ENCODE results near the gene GOLGA7B. TPM values are rescaled to one million over a fixed set of nuclear protein-coding genes. Genes with fewer than 3 reads are reported as not detected.

Gene GOLGA7B
- polyA plus RNA-seq, 1 of the 3 experiments (the other 2 are of a cell fraction) = 0.03 TPM

DNA sequence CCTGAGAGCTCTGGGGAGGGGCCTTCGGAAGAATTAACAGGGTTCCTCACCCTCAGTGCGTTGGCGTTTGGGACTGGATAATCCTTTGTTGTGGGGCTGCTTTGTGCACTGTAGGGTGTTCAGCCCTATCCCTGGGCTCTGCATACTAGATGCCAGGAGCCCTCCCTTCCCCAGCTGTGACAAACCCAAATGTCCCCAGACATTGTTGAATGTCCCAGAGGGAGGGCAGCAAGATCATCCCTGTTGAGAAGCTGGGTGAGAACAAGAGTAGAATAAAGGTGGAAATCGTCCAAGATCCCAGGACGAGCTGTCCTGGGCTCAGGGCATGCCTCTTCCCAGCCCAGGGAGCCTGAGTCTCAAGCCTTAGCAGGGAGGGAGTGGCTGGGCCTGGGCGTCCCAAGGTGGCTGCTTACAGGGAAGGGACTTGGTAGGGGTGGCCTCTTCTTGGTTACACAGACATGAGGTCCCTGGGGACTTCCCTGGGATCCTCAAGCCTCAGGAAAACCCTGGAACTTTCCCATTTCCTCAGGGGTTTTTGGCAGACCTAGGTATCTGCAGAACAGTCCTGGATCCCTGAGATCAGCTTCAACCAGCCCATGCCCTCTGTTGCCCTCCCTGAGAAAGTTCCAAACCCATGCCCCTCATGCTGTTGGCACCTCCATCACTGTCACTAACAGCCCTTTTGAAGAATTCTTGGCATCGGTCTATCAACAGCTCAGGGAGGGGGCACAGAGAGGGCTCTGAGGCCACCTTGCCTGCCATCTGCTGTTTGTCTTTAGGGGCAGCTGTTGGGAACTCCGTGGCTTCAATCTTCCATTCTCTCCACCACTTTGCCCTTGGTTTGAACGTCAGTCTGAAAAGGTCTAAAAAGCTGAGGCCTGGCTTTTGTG is 53.7 kb downstream of the GOLGA7B start:
- H3K36me3 ChIP-seq (replicated peaks in 1 of 2; ENCODE audit: control insufficient read depth in 1 of 2, insufficient read depth in 2 of 2, low read length in 1 of 2) = no peaks in the 10 kb centered on the region
- POLR2A ChIA-PET = interaction anchor here (0.9 to 1.9 kb wide), 2 partner anchors 127 to 406 kb away, joined by 3 to 4 read pairs; partner anchors contain the start of gene CRTAC1
- H3K27me3 ChIP-seq (ENCODE audit: insufficient read depth) = peaks cover 9% of the 10 kb centered on the region; the same call in 1 of the 2 replicates
- peaks cover 0 to 12% of the 10 kb centered on the region in 2 experiments; a peak in 1 of 4 replicates for H3K4me1 ChIP-seq (ENCODE audit: control insufficient read depth in 1 of 2, insufficient read depth in 2 of 2, low read depth in 1 of 2, low read length in 1 of 2)
- H3K9ac ChIP-seq = no peak overlapping the region
- no peaks in the 10 kb centered on the region for H3F3A ChIP-seq (replicated peaks; ENCODE audit: insufficient read depth)
- WGBS (ENCODE audit: low lambda C conversion rate) = 44% methylated on average over 8 of the region's 9 CpGs
- H3K9me2 ChIP-seq = no peaks in the 10 kb centered on the region
- no peak overlapping the region for H3K4me3 ChIP-seq (ENCODE audit: low read depth in 2 of 2, low read length in 1 of 2)
- TF ChIP-seq, protein P1, sequence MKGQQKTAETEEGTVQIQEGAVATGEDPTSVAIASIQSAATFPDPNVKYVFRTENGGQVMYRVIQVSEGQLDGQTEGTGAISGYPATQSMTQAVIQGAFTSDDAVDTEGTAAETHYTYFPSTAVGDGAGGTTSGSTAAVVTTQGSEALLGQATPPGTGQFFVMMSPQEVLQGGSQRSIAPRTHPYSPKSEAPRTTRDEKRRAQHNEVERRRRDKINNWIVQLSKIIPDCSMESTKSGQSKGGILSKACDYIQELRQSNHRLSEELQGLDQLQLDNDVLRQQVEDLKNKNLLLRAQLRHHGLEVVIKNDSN (IDR thresholded peaks at IDR 0.05; ENCODE audit: borderline replicate concordance, low read depth) = no peak
- TF ChIP-seq GATA2 (CRISPR knock-in tag; IDR thresholded peaks at IDR 0.05) (no peak), CHD2 (IDR thresholded peaks at IDR 0.05; ENCODE audit: low read length, partially characterized antibody) (no peak), RAD21 (IDR thresholded peaks at IDR 0.05; ENCODE audit: low read length) (no peak; the same call in 1 of the 2 replicates), SIN3A (IDR thresholded peaks at IDR 0.05; ENCODE audit: borderline replicate concordance, low read depth, low read length) (no peak), JUND (IDR thresholded peaks at IDR 0.05) (no peak), POLR2AphosphoS5 (IDR thresholded peaks at IDR 0.05; ENCODE audit: low read depth, low read length) (no peak), FOSL2 (IDR thresholded peaks at IDR 0.05; ENCODE audit: borderline replicate concordance, low read depth) (no peak)
- TF ChIP-seq, protein P2, sequence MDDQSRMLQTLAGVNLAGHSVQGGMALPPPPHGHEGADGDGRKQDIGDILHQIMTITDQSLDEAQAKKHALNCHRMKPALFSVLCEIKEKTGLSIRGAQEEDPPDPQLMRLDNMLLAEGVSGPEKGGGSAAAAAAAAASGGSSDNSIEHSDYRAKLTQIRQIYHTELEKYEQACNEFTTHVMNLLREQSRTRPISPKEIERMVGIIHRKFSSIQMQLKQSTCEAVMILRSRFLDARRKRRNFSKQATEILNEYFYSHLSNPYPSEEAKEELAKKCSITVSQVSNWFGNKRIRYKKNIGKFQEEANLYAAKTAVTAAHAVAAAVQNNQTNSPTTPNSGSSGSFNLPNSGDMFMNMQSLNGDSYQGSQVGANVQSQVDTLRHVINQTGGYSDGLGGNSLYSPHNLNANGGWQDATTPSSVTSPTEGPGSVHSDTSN (IDR thresholded peaks at IDR 0.05) = no peak
- no peaks in the 10 kb centered on the region for H3K9me3 ChIP-seq
- CTCF ChIA-PET = interaction anchor here (0.7 to 6.7 kb wide), 15 partner anchors 8 to 406 kb away, joined by 3 to 55 read pairs (median 6); no protein-coding TSS in a partner anchor
- no peak overlapping the region for H3K4me2 ChIP-seq
- H2AFZ ChIP-seq (ENCODE audit: low read depth) = no peak overlapping the region
- no peaks in the 10 kb centered on the region for H3K79me2 ChIP-seq (ENCODE audit: insufficient read depth)
- no peak for DNase-seq
- no peaks in the 10 kb centered on the region for H4K20me1 ChIP-seq (ENCODE audit: insufficient read depth)
- no peak overlapping the region for H3K27ac ChIP-seq (ENCODE audit: low read depth in 2 of 2, low read length in 1 of 2)

GRCh38 chr10:97904018-97904381 is 54.4 kb downstream of the GOLGA7B start:
- WGBS (ENCODE audit: low lambda C conversion rate) = 83% methylated on average over 3 of the region's 5 CpGs
- CTCF ChIA-PET = interaction anchor here (0.7 to 6.7 kb wide), 12 partner anchors 8 to 406 kb away, joined by 3 to 55 read pairs (median 6); no protein-coding TSS in a partner anchor

More at GRCh38 chr10:97904018-97904381, 54.4 kb downstream of the GOLGA7B start:
- Histone ChIP-seq H3K4me3 (ENCODE audit: low read depth in 2 of 2, low read length in 1 of 2) (no peak overlapping the region), H3K4me2 (no peak overlapping the region), H3K9ac (no peak overlapping the region), H3K9me2 (no peaks in the 10 kb centered on the region), H3K79me2 (ENCODE audit: insufficient read depth) (no peaks in the 10 kb centered on the region), H3F3A (replicated peaks; ENCODE audit: insufficient read depth) (no peaks in the 10 kb centered on the region), H3K9me3 (no peaks in the 10 kb centered on the region), H3K27ac (ENCODE audit: low read depth in 2 of 2, low read length in 1 of 2) (no peak overlapping the region), H3K27me3 (ENCODE audit: insufficient read depth) (peaks cover 9% of the 10 kb centered on the region; the same call in 1 of the 2 replicates), H2AFZ (ENCODE audit: low read depth) (no peak overlapping the region), H4K20me1 (ENCODE audit: insufficient read depth) (no peaks in the 10 kb centered on the region), H3K36me3 (replicated peaks in 1 of 2; ENCODE audit: control insufficient read depth in 1 of 2, insufficient read depth in 2 of 2, low read length in 1 of 2) (no peaks in the 10 kb centered on the region), H3K4me1 (ENCODE audit: control insufficient read depth in 1 of 2, insufficient read depth in 2 of 2, low read depth in 1 of 2, low read length in 1 of 2) (peaks cover 0 to 12% of the 10 kb centered on the region in 2 experiments; a peak in 1 of 4 replicates)
- POLR2A ChIA-PET = interaction anchor here (0.9 kb wide), 1 partner anchor 126 kb away, joined by 3 read pairs; the partner anchor contains the start of gene CRTAC1
- DNase-seq = peak; percentile 71
- TF ChIP-seq ZBTB33 (IDR thresholded peaks at IDR 0.05; ENCODE audit: borderline replicate concordance, low read depth) = no peak
- TF ChIP-seq RFX5 (IDR thresholded peaks at IDR 0.05; ENCODE audit: low read length) = no peak
- TF ChIP-seq ELF1 (IDR thresholded peaks at IDR 0.05) = no peak
- no peak for TF ChIP-seq MAX (IDR thresholded peaks at IDR 0.05; ENCODE audit: low read depth)
- TF ChIP-seq SIN3A (IDR thresholded peaks at IDR 0.05; ENCODE audit: borderline replicate concordance, low read depth, low read length) = no peak
- TF ChIP-seq RAD21 (IDR thresholded peaks at IDR 0.05; ENCODE audit: low read length) = no peak
- no peak for TF ChIP-seq GATA2 (CRISPR knock-in tag; IDR thresholded peaks at IDR 0.05)
- TF ChIP-seq SMC3 (IDR thresholded peaks at IDR 0.05; ENCODE audit: low read depth, low read length) = no peak
- TF ChIP-seq FOXJ3 (CRISPR knock-in tag; IDR thresholded peaks at IDR 0.05) = no peak
- TF ChIP-seq MXI1 (IDR thresholded peaks at IDR 0.05; ENCODE audit: low read depth, low read length) = no peak
- no peak for TF ChIP-seq CHD2 (IDR thresholded peaks at IDR 0.05; ENCODE audit: low read length, partially characterized antibody)
- no peak for TF ChIP-seq NRF1 (IDR thresholded peaks at IDR 0.05; ENCODE audit: low read depth, low read length)

Data from SK-N-SH (cell line).